ENCODE data around the gene SMOC1.

- no peak for TF ChIP-seq BACH1 (IDR thresholded peaks at IDR 0.05; ENCODE audit: low read length)
- TF ChIP-seq JUN (IDR thresholded peaks at IDR 0.05; ENCODE audit: low read depth, low read length): no peak
- TF ChIP-seq, protein P1, sequence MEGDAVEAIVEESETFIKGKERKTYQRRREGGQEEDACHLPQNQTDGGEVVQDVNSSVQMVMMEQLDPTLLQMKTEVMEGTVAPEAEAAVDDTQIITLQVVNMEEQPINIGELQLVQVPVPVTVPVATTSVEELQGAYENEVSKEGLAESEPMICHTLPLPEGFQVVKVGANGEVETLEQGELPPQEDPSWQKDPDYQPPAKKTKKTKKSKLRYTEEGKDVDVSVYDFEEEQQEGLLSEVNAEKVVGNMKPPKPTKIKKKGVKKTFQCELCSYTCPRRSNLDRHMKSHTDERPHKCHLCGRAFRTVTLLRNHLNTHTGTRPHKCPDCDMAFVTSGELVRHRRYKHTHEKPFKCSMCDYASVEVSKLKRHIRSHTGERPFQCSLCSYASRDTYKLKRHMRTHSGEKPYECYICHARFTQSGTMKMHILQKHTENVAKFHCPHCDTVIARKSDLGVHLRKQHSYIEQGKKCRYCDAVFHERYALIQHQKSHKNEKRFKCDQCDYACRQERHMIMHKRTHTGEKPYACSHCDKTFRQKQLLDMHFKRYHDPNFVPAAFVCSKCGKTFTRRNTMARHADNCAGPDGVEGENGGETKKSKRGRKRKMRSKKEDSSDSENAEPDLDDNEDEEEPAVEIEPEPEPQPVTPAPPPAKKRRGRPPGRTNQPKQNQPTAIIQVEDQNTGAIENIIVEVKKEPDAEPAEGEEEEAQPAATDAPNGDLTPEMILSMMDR (IDR thresholded peaks at IDR 0.05; ENCODE audit: control extremely low read depth in 1 of 3, insufficient read depth in 1 of 3, low read depth in 1 of 3, low read length in 3 of 3): no peak
- no peak for TF ChIP-seq JUND (IDR thresholded peaks at IDR 0.05; ENCODE audit: low read length)
- TF ChIP-seq CHD2 (IDR thresholded peaks at IDR 0.05; ENCODE audit: low read length): no peak
- TF ChIP-seq EP300 (IDR thresholded peaks at IDR 0.05; ENCODE audit: borderline replicate concordance in 1 of 2, low read depth in 2 of 2, low read length in 2 of 2): no peak
- no peak for TF ChIP-seq YY1 (IDR thresholded peaks at IDR 0.05; ENCODE audit: low read depth, low read length)
- TF ChIP-seq, protein P2, sequence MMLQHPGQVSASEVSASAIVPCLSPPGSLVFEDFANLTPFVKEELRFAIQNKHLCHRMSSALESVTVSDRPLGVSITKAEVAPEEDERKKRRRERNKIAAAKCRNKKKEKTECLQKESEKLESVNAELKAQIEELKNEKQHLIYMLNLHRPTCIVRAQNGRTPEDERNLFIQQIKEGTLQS (IDR thresholded peaks at IDR 0.05; ENCODE audit: insufficient read depth, low read depth, low read length): no peak
These were observed 54.5 kb downstream of the SMOC1 start for GRCh38 chr14:69933623-69934275.

All from H1 (cell line).